ENCODE results near the gene KL.

KL gene

DNA sequence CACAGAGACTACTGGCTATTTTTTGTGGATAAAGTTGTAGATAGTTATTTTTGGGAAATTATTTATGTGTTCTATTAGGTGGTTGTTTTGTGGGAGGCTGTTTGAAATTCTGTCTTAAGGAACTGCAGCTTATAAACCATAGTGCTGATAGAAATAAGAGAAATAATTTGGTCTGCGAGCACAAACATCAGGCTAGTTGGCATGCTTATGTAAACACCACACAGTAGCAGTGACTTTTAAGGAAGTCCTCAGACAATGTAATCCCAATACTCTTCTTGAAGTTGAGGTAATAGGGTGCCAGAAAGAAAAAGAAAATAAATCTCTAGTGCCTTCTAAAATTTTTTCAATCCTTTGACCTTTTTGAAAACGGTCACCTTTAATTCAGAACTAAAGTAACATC, 23.9 kb downstream of the KL start:
- Histone ChIP-seq H3K9me3 (ENCODE audit: control insufficient read depth, low read length) (no peaks in the 10 kb centered on the region), H3K4me1 (ENCODE audit: control insufficient read depth, insufficient read depth, low read length) (peaks cover 5% of the 10 kb centered on the region), H3K27me3 (replicated peaks; ENCODE audit: control insufficient read depth, insufficient read depth, low read length) (no peaks in the 10 kb centered on the region), H3K36me3 (ENCODE audit: control insufficient read depth, insufficient read depth, low read length, severe bottlenecking) (no peaks in the 10 kb centered on the region), H3K9ac (ENCODE audit: low read length) (no peak overlapping the region), H3K4me3 (ENCODE audit: low read length) (no peak overlapping the region)
- DNase-seq (ENCODE audit: low read depth), result no peak

- Histone ChIP-seq H3K9me3 (ENCODE audit: control insufficient read depth, low read length) (no peaks in the 10 kb centered on the region), H3K4me3 (ENCODE audit: low read length) (no peak overlapping the region), H3K4me1 (ENCODE audit: control insufficient read depth, insufficient read depth, low read length) (peaks cover 5% of the 10 kb centered on the region), H3K27me3 (replicated peaks; ENCODE audit: control insufficient read depth, insufficient read depth, low read length) (no peaks in the 10 kb centered on the region), H3K9ac (ENCODE audit: low read length) (no peak overlapping the region), H3K36me3 (ENCODE audit: control insufficient read depth, insufficient read depth, low read length, severe bottlenecking) (no peaks in the 10 kb centered on the region)
- DNase-seq (ENCODE audit: low read depth), result peak; percentile 34
Measured at GRCh38 chr13:33045851-33046592, 29.8 kb downstream of the KL start.

DNA sequence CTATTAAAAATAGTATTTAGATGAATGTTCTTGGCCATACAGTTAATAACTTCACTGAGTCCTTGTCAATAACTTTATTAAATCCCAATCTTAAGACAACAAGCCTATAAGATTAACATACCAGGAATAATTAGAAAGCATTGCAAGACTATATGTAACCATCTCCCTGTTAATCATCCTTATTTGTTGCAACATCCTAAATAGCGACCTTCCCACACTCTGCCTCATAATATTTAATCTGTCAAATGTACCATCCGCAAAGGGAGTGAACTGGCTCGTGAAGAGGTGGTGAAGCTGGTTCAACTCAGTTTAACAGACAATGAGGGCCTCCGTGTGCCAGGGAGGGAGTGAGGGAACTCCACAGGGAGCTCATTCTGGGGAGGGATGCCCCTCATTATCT, 33.9 kb downstream of the KL start:
- Histone ChIP-seq H3K9me3 (ENCODE audit: control insufficient read depth, low read length) (no peaks in the 10 kb centered on the region), H3K4me1 (ENCODE audit: control insufficient read depth, insufficient read depth, low read length) (peaks cover 26% of the 10 kb centered on the region), H3K4me3 (ENCODE audit: low read length) (no peak overlapping the region), H3K27me3 (replicated peaks; ENCODE audit: control insufficient read depth, insufficient read depth, low read length) (no peaks in the 10 kb centered on the region), H3K9ac (ENCODE audit: low read length) (no peak overlapping the region), H3K36me3 (ENCODE audit: control insufficient read depth, insufficient read depth, low read length, severe bottlenecking) (no peaks in the 10 kb centered on the region)
- DNase-seq (ENCODE audit: low read depth), result peak; percentile 37

DNA sequence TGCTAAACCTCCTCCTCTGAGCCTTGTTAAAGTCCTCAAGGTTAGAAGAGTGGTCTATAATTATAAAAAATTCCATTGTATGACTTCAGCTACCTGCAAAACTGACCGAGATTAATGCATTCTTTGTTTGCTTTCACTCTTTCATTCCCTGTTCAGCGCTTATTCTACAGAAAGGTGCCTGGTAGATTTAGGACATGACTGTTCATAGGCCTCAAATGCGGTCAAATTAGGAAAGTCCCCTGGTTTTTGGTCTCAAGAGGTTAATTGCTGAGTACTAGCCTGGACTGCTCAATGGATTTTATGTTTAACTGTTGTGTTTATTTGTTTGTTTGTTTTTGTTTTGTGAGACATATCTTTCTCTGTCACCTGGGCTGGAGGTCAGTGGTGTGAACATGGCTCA, 35.4 kb downstream of the KL start:
- no peaks in the 10 kb centered on the region for H3K27me3 ChIP-seq (replicated peaks; ENCODE audit: control insufficient read depth, insufficient read depth, low read length)
- H3K4me3 ChIP-seq (ENCODE audit: low read length), result no peak overlapping the region
- no peaks in the 10 kb centered on the region for H3K9me3 ChIP-seq (ENCODE audit: control insufficient read depth, low read length)
- peaks cover 26% of the 10 kb centered on the region for H3K4me1 ChIP-seq (ENCODE audit: control insufficient read depth, insufficient read depth, low read length)
- no peak overlapping the region for H3K9ac ChIP-seq (ENCODE audit: low read length)
- no peaks in the 10 kb centered on the region for H3K36me3 ChIP-seq (ENCODE audit: control insufficient read depth, insufficient read depth, low read length, severe bottlenecking)
- DNase-seq (ENCODE audit: low read depth), result no peak

DNA sequence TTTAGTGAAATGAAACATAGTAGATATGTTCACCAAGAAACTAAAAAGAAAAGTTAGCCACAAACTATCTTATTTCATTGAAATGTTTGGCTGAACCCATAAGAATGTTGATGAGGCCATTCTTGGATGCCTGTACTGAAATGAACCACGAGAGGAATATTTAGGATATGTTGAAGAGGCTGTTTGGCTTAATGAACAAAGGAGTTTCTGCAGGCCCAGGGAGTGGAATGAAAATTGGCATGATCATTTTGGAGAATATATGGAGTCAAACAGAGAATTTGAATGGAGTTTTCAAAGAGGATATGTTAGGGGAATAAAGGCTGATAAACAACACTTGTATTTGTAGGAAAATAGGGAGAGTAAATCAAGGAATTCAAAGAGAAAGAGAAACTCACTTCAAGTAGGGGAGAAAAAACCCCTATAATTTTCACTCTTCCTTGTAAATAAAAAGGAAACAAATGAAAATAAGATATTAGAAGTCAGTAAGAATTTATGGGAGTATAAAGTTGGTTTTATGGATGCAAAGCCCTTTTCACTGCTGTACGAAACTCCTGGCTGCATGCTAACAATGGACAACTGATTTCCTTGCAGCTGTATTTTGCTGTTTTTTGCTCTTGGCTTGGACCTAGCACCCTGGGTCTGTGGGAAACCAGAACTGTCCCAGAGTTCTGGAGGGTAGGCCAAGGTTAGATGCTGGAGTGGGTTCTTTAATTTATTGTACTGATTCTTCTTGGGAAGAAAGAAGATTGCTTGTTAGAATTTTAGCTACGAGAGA, 36.5 kb downstream of the KL start:
- H3K4me3 ChIP-seq (ENCODE audit: low read length), result peak overlapping the region; percentile 55
- no peaks in the 10 kb centered on the region for H3K36me3 ChIP-seq (ENCODE audit: control insufficient read depth, insufficient read depth, low read length, severe bottlenecking)
- H3K27me3 ChIP-seq (replicated peaks; ENCODE audit: control insufficient read depth, insufficient read depth, low read length), result no peaks in the 10 kb centered on the region
- peak overlapping the region; percentile 18 for H3K9ac ChIP-seq (ENCODE audit: low read length)
- H3K9me3 ChIP-seq (ENCODE audit: control insufficient read depth, low read length), result no peaks in the 10 kb centered on the region
- DNase-seq (ENCODE audit: low read depth), result peak; percentile 75
- peaks cover 37% of the 10 kb centered on the region for H3K4me1 ChIP-seq (ENCODE audit: control insufficient read depth, insufficient read depth, low read length)

- peak; percentile 13 for DNase-seq (ENCODE audit: low read depth)
- no peaks in the 10 kb centered on the region for H3K36me3 ChIP-seq (ENCODE audit: control insufficient read depth, insufficient read depth, low read length, severe bottlenecking)
- H3K9me3 ChIP-seq (ENCODE audit: control insufficient read depth, low read length), result no peaks in the 10 kb centered on the region
- H3K4me1 ChIP-seq (ENCODE audit: control insufficient read depth, insufficient read depth, low read length), result peaks cover 39% of the 10 kb centered on the region
- H3K4me3 ChIP-seq (ENCODE audit: low read length), result no peak overlapping the region
- no peak overlapping the region for H3K9ac ChIP-seq (ENCODE audit: low read length)
- no peaks in the 10 kb centered on the region for H3K27me3 ChIP-seq (replicated peaks; ENCODE audit: control insufficient read depth, insufficient read depth, low read length)
Measured at GRCh38 chr13:33053397-33054066, 37.3 kb downstream of the KL start.

GRCh38 chr13:33057019-33057780, 41.0 kb downstream of the KL start:
- Histone ChIP-seq H3K27me3 (replicated peaks; ENCODE audit: control insufficient read depth, insufficient read depth, low read length) (no peaks in the 10 kb centered on the region), H3K9me3 (ENCODE audit: control insufficient read depth, low read length) (no peaks in the 10 kb centered on the region), H3K4me3 (ENCODE audit: low read length) (peak overlapping the region; percentile 49), H3K9ac (ENCODE audit: low read length) (no peak overlapping the region), H3K36me3 (ENCODE audit: control insufficient read depth, insufficient read depth, low read length, severe bottlenecking) (no peaks in the 10 kb centered on the region), H3K4me1 (ENCODE audit: control insufficient read depth, insufficient read depth, low read length) (peaks cover 36% of the 10 kb centered on the region)
- DNase-seq (ENCODE audit: low read depth), result peak; percentile 49

DNA sequence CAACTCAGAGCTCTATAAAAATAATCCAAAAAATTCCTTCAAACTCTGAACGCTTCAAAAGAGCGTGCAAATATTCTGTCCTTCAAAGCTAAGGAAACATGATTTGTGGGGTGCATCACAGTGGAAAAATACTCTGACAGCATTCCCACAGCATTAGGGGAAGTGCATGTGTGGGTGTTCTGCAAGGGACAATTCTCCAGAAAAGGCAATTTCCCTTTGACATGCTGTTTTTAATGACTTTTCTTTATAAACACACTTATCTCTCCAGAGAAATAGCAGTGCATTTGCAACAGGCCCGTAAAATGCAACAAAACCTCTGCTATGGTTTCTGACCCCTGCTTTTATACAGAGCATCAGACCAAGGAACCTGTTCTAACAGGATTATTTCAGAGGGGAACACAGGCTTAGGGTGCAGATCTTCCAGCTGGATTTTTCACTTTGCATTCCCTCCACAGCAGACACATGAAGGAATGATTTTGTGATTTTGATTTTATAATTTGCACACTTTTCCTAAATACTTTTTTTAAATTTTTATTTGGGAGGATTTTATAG, 42.6 kb downstream of the KL start:
- no peaks in the 10 kb centered on the region for H3K9me3 ChIP-seq (ENCODE audit: control insufficient read depth, low read length)
- DNase-seq (ENCODE audit: low read depth), result no peak

GRCh38 chr13:33060815-33061214, 44.6 kb downstream of the KL start:
- Histone ChIP-seq H3K27me3 (replicated peaks; ENCODE audit: control insufficient read depth, insufficient read depth, low read length) (no peaks in the 10 kb centered on the region), H3K9ac (ENCODE audit: low read length) (no peak overlapping the region), H3K4me3 (ENCODE audit: low read length) (no peak overlapping the region), H3K9me3 (ENCODE audit: control insufficient read depth, low read length) (no peaks in the 10 kb centered on the region), H3K36me3 (ENCODE audit: control insufficient read depth, insufficient read depth, low read length, severe bottlenecking) (no peaks in the 10 kb centered on the region), H3K4me1 (ENCODE audit: control insufficient read depth, insufficient read depth, low read length) (peaks cover 17% of the 10 kb centered on the region)
- no peak for DNase-seq (ENCODE audit: low read depth)

More for the DNA sequence above, 42.6 kb downstream of the KL start:
- H3K4me3 ChIP-seq (ENCODE audit: low read length), result no peak overlapping the region
- H3K36me3 ChIP-seq (ENCODE audit: control insufficient read depth, insufficient read depth, low read length, severe bottlenecking), result no peaks in the 10 kb centered on the region
- H3K4me1 ChIP-seq (ENCODE audit: control insufficient read depth, insufficient read depth, low read length), result peaks cover 20% of the 10 kb centered on the region
- no peaks in the 10 kb centered on the region for H3K27me3 ChIP-seq (replicated peaks; ENCODE audit: control insufficient read depth, insufficient read depth, low read length)
- no peak overlapping the region for H3K9ac ChIP-seq (ENCODE audit: low read length)

DNA sequence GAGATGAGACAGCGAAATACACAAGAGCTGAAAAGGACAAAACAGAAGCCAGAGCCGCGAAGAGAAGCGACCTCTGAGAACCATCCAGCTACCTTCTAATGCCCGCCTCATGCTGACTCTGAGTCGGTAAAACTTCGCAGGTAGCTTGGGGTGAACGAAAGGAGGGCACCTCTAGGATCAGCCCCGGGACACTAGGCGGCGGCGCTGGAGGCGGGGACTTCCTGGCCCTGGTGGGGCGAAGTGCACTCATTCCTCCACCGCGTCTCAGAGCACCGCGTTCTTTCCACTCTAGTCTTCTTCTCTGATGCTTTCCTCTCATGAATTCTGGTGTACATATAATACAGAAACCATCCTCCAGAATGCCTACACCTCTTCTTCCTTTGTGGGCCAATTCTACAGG, 50.1 kb downstream of the KL start:
- Histone ChIP-seq H3K36me3 (ENCODE audit: control insufficient read depth, insufficient read depth, low read length, severe bottlenecking) (no peaks in the 10 kb centered on the region), H3K27me3 (replicated peaks; ENCODE audit: control insufficient read depth, insufficient read depth, low read length) (no peaks in the 10 kb centered on the region), H3K9ac (ENCODE audit: low read length) (no peak overlapping the region), H3K9me3 (ENCODE audit: control insufficient read depth, low read length) (no peaks in the 10 kb centered on the region), H3K4me3 (ENCODE audit: low read length) (no peak overlapping the region), H3K4me1 (ENCODE audit: control insufficient read depth, insufficient read depth, low read length) (no peaks in the 10 kb centered on the region)
- DNase-seq (ENCODE audit: low read depth), result no peak
